Measurements from ENCODE around the gene ACOX3. TPM values are rescaled to one million over a fixed set of nuclear protein-coding genes. Genes with fewer than 3 reads are reported as not detected.

The ACOX3 gene
- polyA plus RNA-seq, 10 donors: 12.6 to 20.2 (median 15.5) TPM

DNA sequence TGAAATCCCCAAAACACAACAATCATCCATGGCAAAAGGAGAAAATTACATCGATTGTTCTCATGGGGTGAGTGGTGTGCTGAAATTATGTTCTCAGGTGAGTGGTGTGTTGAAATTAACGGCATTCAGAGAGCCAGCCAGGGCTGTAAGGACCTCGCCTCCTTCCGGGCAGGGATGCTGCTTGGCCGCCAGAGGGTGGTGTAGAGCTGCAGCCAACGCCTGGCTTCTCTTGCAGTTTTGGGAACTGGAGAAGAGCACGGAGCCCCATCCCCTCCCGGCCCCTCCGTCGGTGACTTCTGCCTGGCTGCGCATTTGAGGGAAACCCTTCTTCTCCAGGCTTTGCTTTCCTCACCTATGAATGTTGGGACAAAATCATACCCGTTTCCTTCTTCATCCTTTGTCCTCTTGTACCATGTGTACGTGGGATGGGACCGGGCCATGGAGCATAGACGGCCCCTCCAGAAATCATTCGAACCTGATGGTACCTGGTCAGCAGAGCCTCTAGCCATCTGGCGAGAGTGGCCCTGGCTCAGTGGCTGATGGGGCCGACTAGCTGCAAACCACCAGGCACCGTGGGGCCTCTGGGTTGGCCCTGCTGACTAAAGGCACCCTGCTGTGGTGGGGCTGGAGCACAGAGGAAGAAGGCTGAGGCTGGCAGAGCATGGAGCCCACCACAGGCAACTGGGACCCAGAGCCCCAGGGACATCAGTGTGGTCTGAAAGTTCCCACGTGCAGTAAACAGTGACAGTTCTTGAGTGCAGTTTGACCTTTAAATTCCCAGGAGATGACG is 28.4 kb upstream of the ACOX3 start:
- DNase-seq: peak; percentile 22 to 79 (median 64)

DNA sequence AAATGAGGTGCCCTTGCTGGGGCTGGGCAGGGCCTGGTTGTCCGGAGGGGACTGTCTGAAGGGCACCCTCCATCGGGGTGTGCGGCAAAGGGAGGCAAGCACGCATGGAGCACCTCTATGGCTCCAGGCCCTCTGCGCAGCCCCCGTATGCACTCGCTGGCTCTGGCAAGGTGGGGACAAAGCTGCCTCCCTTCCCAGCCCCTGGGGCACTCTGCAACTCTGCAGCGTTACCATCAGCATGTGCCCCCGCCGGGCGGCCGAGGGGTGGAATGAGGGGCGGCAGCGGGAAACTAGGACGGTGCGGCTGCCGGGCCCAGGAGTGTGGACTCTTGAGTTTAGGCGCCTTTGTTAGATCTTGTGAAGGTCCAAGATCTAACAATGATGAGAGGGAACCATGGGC is 26.5 kb upstream of the ACOX3 start:
- DNase-seq: no peak

DNA sequence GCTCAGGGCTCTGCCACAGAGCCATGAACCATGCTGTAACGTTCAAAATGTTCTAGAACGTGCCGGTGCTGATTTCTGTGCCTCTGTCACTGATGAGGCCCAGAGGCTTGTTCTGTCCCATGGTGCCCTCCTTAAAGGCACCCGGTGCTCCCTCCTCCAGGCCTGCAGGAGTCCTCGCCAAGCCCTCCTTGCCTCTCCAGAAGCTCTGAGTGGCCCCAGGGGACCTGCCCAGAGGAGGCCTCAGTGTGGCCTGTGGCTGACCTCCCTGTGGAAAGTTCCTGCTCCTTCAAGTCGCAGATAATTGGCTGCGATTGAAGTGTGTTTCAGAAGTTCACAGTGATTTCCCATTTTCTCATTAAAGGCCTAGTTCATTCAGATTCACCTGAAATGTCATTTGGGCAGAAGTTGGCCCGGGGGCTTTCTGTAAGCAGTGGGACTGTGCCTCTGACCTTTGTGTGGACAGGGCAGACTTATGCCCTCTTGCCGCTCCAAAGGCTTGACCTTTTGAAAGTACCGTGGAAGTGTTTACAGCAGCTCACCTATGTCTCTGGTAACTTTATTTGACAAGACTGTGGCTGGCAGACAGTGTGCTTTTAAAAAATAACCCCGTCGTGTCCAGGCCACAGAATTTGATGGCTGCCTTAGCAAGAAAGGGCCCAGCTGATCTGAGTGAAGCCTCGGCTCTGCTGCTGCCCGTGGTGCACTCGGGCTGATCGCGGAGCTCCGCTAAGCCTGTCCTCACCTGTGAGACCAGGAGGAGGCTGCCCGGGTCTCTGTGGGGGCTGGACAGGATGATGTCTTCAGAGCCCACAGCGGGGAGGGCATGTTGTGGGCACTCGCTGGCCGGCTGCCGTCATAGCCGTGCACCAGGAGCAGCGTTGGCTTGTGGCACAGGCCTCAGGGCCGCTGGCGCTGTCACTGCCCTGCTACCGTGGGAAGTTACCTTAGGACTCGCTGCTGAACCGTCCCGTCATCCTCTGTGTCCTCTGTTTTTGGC is 25.4 kb upstream of the ACOX3 start:
- DNase-seq: no peak

DNA sequence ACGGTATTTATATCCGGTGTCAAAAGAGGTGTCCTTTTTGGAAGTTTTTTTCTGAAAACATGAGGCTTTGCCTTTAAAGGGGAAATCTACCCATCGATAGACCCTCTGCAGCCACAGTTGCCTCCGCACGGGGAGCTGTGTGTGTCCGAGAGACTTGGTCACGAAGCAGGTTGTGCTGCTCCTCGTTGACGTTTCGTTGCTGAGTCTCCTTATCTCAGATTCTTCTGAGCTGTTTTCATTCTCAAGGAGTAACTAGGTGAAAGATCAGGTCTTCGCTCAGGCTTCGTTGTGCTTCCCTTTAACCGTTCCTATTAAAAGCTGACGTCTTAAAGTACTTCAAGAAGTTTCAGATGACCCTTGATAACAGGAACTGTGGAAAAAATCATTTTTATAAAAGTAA is 23.9 kb upstream of the ACOX3 start:
- no peak for DNase-seq

DNA sequence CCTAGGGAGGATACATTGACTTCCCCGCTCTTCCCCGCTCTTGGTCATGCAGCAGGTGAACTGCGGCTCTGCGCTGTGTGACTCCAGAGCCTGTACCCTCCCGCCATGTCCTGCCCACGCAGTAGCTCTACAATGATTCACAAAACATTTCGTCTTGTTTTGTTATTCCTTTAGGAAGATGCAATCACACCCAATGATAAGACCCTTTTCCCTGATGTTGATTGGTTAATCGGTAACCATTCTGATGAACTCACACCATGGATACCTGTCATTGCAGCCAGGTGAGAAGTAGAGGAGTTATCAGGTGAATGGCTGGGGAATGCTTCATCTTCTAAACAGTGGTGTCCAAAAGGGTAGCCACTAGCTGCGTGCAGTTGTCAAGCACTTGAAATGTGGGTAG is 23.3 kb upstream of the ACOX3 start:
- no peak for DNase-seq

DNA sequence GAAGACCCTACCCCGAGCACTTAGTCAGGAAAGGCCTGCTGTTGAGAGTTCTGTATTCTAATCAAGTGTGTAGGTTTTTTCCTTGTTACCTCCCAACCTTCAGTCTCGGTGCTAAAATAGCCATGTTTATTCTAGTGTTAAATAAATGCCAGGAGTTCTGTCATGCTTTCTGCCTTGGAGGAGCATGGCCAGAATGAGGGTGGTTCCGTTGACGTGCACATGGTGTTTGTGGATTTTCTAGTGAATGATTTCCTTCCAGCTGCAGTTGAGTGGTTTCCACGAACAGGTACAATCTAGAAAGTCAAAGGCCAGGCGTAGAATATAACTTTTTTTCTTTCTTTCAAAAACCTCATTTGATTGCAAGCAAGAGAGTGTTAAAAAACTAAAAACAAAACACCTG is 21.1 kb upstream of the ACOX3 start:
- DNase-seq: no peak

DNA sequence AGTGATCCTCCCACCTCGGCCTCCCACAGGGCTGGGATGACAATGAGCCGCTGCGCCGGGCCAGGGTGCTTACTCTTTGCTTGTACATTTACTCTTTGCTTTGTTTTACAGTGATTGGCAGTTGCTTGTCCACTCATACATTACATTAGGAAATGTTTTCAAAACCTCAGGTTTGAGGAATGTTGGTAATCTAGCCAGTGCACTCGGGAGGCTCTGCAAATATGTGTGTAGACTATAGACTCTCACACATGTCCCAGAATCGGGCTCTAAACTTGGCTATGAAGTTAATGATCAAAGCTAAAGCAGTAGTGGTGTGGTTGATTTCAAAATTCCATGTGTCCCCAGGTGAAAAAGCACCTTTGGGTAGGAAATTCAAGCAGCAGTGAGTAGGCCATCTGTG is 20.6 kb upstream of the ACOX3 start:
- DNase-seq: no peak

DNA sequence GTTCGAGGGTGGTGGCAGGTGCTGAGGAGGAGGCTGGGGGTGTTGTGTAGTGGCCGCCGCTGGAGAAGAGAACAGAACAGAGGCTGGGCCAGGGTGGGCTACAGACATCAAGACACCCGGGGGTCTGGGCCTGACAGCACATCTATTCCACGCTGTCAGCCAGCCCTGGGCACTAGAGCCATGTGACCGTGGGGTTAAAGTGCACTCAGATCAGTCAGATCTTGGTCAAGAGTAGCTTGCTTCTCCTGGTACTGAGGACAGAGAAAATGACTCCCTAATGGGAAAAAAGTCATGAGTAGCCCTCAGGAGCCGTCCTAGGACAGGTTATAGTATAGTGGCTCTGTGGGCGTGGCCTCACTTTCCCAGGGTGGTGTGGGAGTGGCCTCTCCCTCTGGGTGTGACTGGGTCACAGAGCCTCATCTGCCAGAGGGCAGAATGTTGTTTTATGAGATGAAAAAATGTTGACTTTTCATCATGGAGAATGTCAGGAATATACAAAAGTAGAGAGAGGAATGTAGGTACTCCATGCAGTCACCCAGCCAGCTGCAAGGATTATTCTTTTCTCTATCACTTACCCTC is 19.4 kb upstream of the ACOX3 start:
- no peak for DNase-seq

DNA sequence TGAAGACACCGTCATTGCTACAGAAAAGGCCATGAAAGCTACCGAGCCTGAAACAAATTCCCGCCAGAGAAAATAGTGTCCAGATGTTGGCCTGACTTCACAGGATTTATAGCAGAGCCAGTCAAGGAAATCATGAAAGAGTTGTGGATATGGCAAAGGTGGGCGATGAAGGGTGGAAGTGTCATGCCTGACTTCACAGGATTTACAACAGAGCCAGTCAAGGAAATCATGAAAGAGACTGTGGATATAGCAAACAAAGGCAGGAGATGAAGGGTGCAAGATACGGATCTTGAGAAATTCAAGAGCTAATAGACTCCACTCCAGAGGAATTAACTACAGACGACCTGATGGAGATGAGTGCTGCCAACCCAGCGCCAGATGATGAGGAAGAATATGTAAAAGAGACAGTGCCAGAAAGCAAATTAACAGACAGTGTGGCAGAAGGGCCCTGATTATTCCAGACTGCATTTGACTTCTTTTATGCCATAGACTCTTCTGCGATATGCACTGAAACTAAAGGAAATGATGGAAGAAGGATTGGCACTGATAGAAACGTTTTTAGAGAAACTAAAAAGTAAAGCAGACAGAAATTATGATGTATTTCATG is 17.2 kb upstream of the ACOX3 start:
- DNase-seq: no peak

DNA sequence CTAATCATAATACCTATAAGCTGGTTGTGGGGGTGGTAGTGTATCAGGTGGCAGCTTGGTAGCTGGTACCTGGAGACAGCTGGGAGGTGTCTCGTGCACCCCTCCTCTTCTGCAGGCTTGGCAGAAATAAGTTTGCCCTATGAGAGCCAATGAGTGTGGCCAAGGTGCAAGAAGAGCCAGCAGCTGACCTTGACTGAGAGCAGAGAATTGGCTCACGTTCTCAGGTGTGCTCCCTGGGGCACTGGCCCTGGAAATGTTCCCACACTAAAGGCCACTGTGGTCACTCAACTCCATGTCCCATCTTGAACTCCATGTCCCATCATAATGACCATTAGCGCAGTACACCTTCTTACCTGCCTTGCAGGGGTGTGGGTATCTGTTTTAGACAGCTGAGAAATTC is 13.4 kb upstream of the ACOX3 start:
- no peak for DNase-seq

DNA sequence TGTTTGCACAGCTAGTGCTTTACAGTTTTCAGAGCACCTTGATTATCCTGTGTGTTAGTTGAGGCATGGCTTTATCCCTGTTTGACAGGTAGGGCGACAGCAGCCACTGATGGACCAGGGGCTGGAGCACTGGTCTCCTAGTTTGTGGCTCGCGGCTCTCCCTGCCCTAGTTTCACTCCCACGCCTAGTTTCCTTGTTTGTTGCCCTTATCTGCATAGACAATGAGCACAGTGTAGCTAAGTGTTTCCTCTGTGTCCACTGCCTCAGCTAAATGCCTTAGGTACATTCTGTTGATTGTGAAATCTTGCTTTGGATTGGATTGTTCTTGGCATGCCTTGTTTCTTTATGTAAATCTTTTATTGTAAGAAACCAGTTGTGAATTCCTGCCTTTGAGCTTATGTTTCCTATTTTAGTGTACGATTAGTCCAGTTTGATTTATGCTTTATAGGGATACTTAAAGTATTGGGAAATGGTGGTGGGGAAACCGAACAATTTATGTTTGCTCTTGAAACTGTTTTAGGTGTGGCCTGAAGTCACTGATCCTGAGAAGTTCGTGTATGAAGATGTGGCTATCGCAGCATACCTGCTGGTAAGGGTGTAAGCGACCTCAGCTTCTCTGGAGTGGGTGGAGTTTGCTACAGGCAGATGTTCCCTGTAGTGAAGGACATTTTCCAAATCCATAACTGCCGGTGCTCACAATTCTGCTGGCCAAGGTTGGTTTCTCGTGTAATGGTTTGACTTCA is 11.1 kb upstream of the ACOX3 start:
- no peak for DNase-seq

DNA sequence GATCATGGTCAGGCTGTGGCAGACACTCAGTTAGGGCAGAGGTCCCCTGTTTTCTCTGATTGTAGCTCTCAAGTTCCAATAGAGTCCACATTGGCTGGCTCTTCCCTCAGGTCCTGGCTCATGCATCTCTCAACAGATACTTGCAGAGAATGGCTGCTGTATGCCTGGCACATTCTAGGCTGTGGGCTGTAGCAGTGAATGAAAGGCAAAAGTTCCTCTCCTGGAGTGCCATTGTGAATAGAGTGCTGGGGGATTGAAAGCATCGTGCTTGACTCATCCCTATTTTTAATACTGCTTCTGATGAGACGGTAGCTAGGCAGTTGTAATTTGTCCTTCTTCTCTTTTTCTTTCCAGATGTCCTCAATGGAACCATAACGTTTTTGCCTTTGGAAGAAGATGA is 5.6 kb upstream of the ACOX3 start:
- DNase-seq: no peak

DNA sequence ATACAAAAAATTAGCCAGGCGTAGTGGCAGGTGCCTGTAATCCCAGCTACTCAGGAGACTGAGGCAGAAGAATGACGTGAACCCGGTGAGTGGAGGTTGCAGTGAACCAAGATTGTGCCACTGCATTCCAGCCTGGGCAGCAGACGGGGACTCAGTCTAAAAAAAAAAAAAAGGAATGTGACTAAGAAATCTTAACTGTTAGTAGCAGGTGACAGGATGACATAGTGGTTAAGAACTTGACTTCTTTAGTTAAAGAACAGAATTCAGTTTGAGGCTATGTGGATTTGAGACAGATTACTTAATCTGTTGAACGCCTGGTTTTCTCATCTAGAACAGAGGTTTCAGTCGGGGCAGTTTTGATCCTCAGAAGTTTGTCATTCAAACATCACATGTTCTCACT is 3.3 kb upstream of the ACOX3 start:
- DNase-seq: no peak

DNA sequence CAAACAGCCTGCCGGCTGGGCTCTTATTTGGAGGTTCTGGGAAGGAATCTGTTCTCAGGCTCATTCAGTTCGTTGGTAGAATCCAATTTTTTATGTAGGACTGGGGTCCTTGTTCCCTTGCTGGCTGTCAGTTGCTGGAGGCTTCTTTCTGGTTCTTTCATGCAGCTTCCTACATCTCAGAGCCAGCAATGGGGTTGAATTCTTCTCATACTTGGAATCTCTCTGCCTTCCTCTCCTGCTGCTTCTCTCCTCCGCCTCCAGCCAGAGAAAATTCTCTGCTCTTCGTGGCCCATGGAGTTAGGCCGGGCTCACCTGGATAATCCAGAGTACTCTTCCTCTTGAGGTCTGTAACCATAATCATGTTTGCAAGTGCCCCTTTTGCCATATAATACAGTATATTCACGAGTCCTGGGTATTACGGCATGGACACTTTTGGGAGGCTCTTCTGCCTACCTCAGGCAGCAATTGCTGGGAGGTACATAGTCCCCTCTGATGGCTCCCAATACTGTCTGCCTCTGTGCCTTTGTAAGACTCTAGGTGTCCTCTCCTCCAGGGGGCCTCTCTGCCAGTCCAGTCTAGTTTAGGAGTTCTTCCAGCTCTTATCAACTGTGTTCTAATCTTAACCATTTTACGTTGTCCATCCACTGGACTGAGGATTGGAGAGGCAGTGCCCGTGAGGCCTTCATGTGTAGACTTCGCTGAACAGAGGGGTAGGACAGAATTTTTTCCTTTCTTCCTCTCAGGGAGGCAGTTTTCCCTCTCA is 2.3 kb upstream of the ACOX3 start:
- DNase-seq: no peak

DNA sequence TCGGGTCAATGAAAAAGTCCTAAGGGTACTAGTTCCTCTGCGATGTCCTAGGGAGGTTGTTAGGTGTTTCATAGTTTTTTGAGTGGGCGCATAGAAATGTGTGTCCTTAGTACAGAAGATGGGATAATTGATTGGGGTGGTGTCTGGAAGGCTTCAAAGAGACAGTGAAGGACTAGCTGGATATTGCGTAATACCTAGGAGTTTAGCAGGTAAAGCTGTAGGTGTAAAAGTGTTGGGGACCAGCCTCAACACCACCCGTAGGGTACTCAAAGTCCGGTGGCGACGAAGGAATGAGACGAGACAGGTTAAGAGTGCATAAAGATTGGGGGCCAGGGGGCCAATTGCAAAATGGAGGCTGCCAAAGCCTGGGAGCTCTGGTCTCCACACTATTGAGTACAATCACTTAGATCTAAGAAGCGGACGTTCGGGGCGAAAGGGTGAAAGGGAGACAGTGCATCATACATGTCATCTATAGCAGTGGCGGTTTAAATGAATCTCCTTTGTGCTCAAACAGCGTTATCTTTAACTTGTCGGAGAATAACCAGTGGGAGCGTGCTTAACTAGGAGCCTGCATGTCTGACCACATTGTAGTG is 1.1 kb upstream of the ACOX3 start:
- DNase-seq: no peak

DNA sequence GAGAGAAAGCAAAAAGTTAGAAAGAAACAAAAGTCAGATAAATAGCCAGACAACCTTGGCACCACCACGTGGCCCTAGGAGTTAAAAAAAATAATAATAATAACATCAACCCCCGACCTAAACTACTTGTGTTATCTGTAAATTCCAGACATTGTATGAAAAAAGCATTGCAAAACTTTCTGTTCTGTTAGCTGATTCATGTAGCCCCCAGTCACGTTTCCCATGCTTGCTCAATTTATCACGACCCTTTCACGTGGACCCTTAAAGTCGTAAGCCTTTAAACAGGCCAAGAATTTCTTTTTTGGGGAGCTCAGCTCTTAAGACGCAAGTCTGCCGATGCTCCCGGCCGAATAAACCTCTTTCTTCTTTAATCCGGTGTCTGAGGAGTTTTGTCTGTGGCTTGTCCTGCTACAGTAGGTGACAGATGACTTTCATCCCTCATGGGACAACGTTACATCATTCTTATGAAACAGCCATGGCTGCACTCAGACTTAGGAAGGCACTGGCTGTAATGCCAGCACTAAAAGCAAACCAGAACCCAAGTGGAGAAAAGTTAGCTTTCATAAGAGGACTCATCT is 520 bp downstream of the ACOX3 start:
- peak in 1 of 3 donors; percentile 19 for DNase-seq

DNA sequence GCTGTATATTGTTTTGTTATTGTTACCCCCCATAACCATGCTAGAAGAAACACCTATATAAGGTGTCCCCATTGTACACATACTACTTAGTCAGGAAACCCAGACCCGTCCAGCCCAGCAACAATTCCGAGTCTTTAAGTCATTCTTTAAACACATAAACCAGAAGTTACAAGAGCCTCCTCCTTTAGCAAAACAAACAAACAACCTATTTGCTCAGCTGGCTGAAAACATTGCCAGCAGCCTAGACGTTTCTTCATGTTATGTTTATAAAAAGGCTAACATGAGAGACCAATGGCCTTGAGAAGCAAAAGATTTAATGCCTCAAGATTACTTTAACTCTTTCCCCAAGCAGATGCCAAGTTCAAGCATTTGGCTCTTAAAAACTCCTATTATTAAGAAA is 1.4 kb downstream of the ACOX3 start:
- DNase-seq: no peak

DNA sequence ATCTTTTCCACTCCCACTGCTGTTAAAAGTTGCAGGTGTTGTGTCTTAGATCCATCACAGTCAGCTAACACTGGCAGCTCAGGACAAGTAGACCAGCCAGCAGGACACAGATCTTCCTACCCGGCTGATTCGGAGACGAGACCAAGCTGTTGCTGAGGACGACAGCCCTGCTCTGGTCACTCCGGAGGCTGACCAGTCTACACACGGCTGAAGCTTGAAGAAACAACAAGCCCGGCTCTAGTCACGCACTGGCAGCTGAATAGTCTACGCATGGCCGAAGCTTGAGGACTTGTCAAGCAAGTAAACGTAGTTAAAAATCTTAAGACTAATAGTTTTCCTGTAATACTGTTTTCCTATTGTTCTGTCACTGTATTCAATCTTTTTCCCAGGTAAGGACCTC is 1.8 kb downstream of the ACOX3 start:
- no peak for DNase-seq

DNA sequence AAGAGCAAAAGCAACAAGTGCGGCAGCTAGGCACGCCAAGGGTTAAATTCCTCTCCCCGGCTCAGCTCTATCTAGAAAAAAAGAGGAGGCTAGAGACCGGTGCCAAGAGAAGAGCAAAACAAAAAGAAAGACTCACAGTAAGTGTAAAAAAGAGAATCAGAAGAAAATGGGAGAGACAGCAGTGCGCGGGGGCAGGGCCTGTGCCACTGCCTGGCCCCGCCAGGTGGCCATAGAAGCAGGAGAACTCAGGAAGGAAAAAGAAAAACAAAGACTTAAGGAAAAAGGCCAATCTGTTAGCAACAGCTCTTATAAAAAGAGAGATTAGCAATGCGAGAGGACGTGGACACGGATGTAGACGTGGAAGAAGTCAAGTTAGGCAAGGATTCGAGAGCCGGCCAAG is 3.2 kb downstream of the ACOX3 start:
- DNase-seq: peak in 1 of 3 donors; percentile 34

DNA sequence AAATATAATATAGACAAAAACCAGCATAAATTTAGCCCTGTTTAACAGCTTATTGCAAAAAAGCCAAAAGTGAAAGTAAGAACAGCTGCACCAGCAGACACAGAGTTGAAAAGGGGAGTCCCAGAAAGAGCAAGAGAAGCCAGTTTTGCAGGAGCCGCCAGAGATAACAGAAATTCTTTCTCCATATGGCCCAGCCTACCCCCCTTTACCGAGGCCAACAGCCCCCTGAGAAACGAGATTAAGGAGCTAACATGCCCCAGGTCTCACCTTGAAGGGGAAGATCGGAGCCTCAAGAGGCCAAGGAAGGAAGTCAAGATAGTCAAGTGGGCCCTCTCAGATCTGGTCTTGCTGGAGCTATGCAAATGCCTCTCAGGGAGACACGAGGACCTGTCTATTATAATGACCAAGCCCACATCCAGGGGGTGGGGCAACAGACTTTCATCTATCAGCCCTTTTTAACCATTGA is 4.8 kb downstream of the ACOX3 start:
- DNase-seq: peak in 1 of 3 donors; percentile 41
